Stimulated activated CD4-positive, alpha-beta T cell treated with anti-CD3 and anti-CD28 coated beads, TNF-alpha, amount 100 ng/mL, for 1 hour (primary cell): ENCODE data around the gene MAGEA9B.
A peak's percentile ranks its signal among the peaks of the same experiment; 100 is the strongest.
"Not testable (repeated sequence)": the region's sequence is repeated elsewhere in the genome, so short reads cannot be mapped to it uniquely, and the experiment has no call there.

Source experiments
- DNase-seq, 3 donors: peaks; one replicate each; pipeline ENCODE4 v3.0.0-alpha.2; 2020; ENCODE audit warnings: low read depth in 3 of 3, low spot score in 1 of 3

The MAGEA9B gene

GRCh38 chrX:149571770-149572169, 15.5 kb downstream of the MAGEA9B start:
- DNase-seq = no peak

DNA sequence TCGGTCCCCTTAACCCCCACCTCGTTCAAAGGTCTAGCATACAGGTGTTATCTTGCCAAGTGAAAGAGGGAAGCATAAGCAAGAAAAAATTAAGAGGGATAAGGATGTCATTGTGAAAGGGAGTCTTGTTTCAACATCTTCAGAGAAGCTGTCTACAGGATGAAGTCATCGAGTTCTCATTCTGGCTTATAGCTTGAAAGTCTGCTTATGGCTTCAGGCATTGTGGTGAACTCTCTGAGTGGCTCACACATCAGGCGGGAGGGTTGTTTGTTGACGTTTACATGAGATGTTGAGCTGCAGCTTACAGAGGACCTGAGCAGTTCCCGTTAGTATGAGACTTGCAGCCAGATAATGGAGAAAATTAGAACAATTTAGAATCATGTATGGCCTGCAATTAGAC, 16.6 kb downstream of the MAGEA9B start:
- DNase-seq = no peak

GRCh38 chrX:149569770-149570169, 17.5 kb downstream of the MAGEA9B start:
- DNase-seq = no peak

GRCh38 chrX:149568701-149569296, 18.5 kb downstream of the MAGEA9B start:
- DNase-seq = no peak

GRCh38 chrX:149567621-149568417, 19.4 kb downstream of the MAGEA9B start:
- no peak for DNase-seq

- no peak for DNase-seq
These were observed 23.9 kb downstream of the MAGEA9B start for GRCh38 chrX:149563359-149563758.

DNA sequence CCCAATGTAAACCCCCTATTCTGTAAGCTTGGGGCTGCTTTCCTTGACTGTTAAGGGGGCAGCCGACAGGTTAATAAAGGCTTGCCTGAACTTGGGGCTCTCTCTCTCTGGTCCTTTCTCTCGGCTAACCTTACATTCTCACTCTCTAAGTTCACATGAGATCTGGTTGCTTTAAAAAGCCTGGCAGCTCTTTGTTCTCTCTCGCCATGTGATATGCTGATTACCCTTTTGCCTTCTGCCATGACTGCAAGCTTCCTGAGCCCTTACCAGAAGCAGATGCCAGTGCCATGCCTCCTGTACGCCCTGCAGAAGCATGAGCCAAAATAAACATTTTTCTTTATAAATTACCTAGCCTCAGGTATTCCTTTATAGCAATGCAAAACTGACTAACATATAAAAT, 32.0 kb downstream of the MAGEA9B start:
- not testable (repeated sequence) for DNase-seq

DNA sequence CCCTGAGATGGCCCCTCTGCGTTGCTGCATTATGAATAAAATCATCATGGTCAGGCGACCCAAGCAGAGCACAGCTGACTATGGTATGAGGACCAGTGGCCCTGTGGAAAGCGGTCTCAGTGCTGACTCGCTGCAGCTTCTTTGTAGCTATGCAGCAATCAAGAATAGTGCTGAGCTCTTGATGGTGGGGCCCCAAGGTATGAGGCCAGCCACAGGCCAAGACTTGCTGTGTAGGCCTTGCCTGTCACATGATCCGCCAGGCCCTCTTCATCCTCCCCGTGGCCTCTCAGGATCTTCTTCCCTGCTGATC, 35.4 kb downstream of the MAGEA9B start:
- not testable (repeated sequence) for DNase-seq

GRCh38 chrX:149551245-149551938, 35.9 kb downstream of the MAGEA9B start:
- DNase-seq = not testable (repeated sequence)

DNA sequence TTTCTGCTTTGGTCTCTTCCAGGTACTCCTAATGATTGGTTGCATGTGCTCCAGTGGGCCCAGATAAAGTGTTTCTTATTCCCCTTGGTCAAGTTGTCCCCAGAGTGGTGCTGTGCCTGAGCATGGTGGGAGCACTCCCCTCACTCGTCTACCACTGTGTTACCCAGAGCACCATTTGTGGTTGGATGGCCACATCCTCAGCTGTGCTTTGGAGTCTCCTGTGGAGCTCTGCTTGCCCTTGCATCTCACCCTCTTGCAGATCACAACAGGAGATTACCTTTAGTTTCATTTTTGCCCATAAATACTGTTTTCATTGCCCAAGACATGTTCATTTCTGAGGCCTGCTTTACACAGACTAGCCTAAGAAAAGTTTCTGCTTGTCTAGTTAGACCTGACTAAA, 36.8 kb downstream of the MAGEA9B start:
- DNase-seq = not testable (repeated sequence)

DNA sequence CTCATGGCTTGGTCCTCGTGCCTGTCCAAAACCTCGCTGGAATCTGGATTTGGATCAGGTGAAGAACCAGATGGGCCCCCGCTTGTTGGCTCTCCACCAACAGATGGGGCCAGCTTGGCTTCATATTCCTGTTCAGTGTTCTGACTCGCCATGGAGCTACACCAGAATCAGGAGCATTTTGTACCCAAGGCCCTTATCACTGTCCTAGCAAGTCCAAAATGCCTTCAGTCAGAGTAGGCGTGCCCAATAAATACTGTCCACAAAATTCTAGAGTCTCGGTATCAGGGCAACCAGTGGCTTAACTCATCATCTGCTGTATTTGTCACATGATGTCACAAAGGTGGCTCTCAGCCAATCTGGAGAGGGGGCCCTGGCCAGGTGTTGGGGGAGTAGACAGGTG, 37.6 kb downstream of the MAGEA9B start, which contains the start of gene HSFX3:
HSFX3 (minus strand) TSS at position 224 of the 400 bp plus-strand sequence; CDS start at position 152, 72 bp downstream.
- DNase-seq = not testable (repeated sequence)

DNA sequence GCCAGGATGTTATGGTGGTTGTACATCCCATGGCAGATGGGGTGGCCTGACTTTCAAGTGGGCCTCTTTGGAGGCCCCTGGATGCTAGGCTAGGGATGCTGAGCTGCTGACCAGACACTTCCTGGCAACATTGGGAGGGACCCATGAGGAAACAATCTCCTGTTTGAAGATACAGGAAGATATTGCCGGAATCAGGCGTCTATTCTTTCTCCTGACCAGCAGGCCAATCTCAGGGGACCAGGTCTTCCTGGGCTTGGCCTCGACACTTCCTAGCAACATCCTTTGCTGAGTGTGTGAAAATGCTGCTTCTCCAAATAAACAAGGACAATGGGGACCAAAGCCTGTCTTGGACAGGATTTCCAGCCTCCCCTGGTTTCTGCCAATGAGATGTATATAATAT, 39.5 kb downstream of the MAGEA9B start:
- not testable (repeated sequence) for DNase-seq

GRCh38 chrX:149546962-149547361, 40.3 kb downstream of the MAGEA9B start:
- DNase-seq = not testable (repeated sequence)

- not testable (repeated sequence) for DNase-seq
These were observed 41.4 kb downstream of the MAGEA9B start for GRCh38 chrX:149545545-149546543.

GRCh38 chrX:149541521-149542047, 45.7 kb downstream of the MAGEA9B start:
- DNase-seq = no peak

- DNase-seq = peak; percentile 68 to 70 (median 69)
These were observed 46.4 kb downstream of the MAGEA9B start, which contains the start of gene EOLA1 for GRCh38 chrX:149540621-149541520. EOLA1 (plus strand) TSS chrX:149541012; CDS start chrX:149545631, 4,619 bp downstream.

DNA sequence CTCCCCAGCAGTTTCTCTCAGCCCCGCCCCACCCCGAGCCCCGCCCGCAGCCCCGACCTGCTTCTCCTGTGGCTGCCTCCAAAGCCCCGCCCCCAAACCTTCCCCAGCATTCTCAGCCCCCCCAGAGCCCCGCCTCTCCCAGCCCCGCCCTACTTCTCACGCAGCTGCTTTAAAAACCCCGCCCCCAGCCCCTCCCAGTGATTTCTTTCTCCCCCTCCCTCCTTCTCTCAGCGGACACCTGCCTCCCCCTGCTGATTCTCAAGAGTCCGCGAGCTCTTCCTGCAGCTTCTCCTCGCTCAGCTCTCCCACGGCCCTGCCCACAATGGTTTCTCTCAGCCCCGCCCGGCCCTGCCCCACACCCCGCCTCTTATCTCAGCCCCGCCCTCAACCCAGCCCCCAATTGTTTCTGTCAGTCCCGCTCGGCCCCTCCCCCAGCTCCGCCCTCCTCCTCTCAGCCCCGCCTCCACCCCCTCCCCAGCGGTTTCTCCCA, 47.1 kb downstream of the MAGEA9B start:
- DNase-seq = peak; percentile 80 to 83 (median 82)

- DNase-seq = peak; percentile 59 to 72 (median 62)
These were observed 47.8 kb downstream of the MAGEA9B start for GRCh38 chrX:149539283-149540130.
